Ascending aorta (tissue), 2 donors: ENCODE data around the gene RREB1. TPM values are rescaled to one million over a fixed set of nuclear protein-coding genes. Genes with fewer than 3 reads are reported as not detected.

Source experiments
- DNase-seq, 2 donors: peaks; one replicate each; pipeline ENCODE4 v3.0.0-alpha.2; 2019; ENCODE audit warnings: low spot score in 2 of 2
- H3K27ac ChIP-seq, 2 donors: fragments of 200-600 bp; sonication (generic); one replicate each; pipeline ENCODE4 v1.5.1; 2016 to 2017; ENCODE audit warnings: mild to moderate bottlenecking in 1 of 2
- H3K27me3 ChIP-seq: fragments of 200-600 bp; sonication (generic); one replicate; pipeline ENCODE4 v1.5.1; 2017
- H3K36me3 ChIP-seq, 2 donors: fragments of 200-600 bp; sonication (generic); one replicate each; pipeline ENCODE4 v1.5.1; 2016
- H3K4me1 ChIP-seq, 2 donors: fragments of 200-600 bp; sonication (generic); one replicate each; pipeline ENCODE4 v1.5.1; 2016 to 2017; ENCODE audit warnings: mild to moderate bottlenecking in 1 of 2
- H3K4me3 ChIP-seq, 2 donors: fragments of 200-600 bp; sonication (generic); one replicate each; pipeline ENCODE4 v1.5.1; 2016 to 2017; ENCODE audit warnings: mild to moderate bottlenecking in 1 of 2
- H3K9me3 ChIP-seq, 2 donors: fragments of 200-600 bp; sonication (generic); one replicate each; pipeline ENCODE4 v1.5.1; 2016
- intact Hi-C: fragments of 100-400 bp; cut with DNase I; formaldehyde crosslinking; loops from one replicate; pipeline ENCODE4 v1.15.1; 2023
- total RNA-seq: library from RNA; depleted of rRNA; stranded (reverse); fragments of >200 nt; gene quantifications from one replicate; pipeline ENCODE4 v1.1.0, GENCODE V29; 2016
- TF ChIP-seq, protein P1 (sequence below), 3 experiments: fragments of 200-600 bp in 2 of 3; fragments of 450-650 bp in 1 of 3; sonication (generic) in 2 of 3; IDR thresholded peaks; one replicate each; pipeline ENCODE4 v1.5.1; 2016 to 2019; ENCODE audit warnings: antibody characterized with exemption in 3 of 3, mild to moderate bottlenecking in 1 of 3, moderate library complexity in 1 of 3

Gene RREB1
- total RNA-seq, 1 donor from 2014 or later: 48.9 TPM

DNA sequence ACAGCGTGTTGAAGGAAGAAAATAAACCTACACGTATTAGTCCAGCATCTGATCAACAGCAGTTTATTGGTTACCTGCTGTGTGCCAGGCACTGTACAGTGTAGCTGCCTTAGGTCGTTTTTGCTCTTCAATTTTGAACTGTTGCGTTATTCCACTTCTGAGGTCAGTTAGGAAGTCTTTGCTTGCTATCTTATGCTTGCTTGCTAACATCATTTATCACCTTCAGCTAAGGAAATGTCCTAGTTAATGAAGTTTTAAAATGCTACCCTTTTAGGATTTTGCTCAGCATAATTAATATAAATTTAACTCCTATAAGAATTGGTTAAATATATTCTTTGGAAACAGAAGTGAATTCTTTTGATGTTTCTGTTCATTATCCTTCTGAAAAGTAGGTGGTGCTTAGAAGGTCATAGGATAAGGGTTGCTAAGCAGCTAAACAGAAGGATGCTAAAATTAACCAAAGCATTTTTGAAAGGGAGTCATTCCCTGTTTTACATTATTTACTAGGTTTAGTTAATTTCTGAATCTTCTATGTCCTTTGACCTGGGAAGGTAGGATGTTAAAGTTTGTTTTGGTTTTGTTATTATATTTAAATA, 3.4 kb downstream of the RREB1 start:
- Histone ChIP-seq H3K4me1 (peaks cover 0 to 18% of the 10 kb centered on the region in 2 donors), H3K27me3 (no peaks in the 10 kb centered on the region), H3K9me3 (no peaks in the 10 kb centered on the region), H3K27ac (no peak overlapping the region), H3K36me3 (no peaks in the 10 kb centered on the region), H3K4me3 (no peak overlapping the region)
- no peak for DNase-seq
- intact Hi-C loops: no loop called here
- TF ChIP-seq, protein P1, sequence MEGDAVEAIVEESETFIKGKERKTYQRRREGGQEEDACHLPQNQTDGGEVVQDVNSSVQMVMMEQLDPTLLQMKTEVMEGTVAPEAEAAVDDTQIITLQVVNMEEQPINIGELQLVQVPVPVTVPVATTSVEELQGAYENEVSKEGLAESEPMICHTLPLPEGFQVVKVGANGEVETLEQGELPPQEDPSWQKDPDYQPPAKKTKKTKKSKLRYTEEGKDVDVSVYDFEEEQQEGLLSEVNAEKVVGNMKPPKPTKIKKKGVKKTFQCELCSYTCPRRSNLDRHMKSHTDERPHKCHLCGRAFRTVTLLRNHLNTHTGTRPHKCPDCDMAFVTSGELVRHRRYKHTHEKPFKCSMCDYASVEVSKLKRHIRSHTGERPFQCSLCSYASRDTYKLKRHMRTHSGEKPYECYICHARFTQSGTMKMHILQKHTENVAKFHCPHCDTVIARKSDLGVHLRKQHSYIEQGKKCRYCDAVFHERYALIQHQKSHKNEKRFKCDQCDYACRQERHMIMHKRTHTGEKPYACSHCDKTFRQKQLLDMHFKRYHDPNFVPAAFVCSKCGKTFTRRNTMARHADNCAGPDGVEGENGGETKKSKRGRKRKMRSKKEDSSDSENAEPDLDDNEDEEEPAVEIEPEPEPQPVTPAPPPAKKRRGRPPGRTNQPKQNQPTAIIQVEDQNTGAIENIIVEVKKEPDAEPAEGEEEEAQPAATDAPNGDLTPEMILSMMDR (IDR thresholded peaks at IDR 0.05): no peak

DNA sequence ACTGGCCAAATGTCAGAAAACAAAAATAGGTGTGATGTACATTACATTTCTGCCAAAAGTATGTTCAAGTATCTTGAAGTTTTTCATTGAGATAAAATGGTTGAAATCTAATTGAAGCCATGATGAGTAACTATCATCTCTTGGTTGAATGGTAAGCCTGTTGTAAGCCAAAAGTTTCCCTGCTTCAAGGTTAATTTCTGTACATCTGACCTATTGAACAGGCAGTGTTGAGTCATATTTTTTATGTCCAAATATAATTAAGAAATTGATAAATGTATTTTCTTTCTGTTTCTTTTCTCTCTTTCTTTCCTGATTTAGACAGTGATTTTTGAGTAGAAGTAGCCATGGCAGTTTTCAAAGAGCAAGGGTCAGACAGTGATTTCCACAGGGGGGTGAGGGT, 4.4 kb downstream of the RREB1 start:
- Histone ChIP-seq H3K4me1 (peaks cover 0 to 23% of the 10 kb centered on the region in 2 donors), H3K9me3 (no peaks in the 10 kb centered on the region), H3K27ac (no peak overlapping the region), H3K4me3 (no peak overlapping the region), H3K36me3 (no peaks in the 10 kb centered on the region), H3K27me3 (no peaks in the 10 kb centered on the region)
- TF ChIP-seq, protein P1 (IDR thresholded peaks at IDR 0.05): no peak
- no peak for DNase-seq
- intact Hi-C loops: no loop called here

DNA sequence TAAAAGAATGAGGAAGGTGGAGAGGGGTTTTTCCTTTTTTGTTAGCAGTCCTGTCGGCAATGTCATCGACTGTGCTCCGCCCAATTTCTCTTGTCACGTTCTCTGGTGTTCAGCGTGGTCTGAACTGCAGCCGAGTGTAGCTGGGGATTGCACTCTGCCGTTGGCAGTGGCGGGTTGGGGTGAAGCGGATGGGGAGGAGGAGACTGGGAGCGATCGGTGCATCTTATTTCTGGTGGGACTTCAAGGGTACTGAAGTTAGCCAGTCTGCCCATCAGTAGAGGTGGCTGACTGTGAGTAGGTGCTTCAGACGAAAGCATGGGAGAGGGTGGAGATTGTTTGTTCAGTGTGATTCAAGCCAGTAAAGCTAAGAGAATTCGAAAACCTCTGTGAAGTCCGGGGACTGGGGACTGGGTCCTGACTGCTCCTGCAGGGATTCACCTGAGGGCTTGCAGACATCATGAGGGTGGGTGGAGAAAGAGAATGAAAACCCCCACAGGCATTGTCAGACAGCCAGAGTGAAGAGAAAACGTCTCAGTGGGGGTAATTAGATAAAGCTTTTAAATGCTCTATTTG, 5.1 kb downstream of the RREB1 start:
- Histone ChIP-seq H3K27ac (no peak overlapping the region), H3K27me3 (no peaks in the 10 kb centered on the region), H3K4me1 (peaks cover 0 to 23% of the 10 kb centered on the region in 2 donors), H3K9me3 (no peaks in the 10 kb centered on the region), H3K4me3 (no peak overlapping the region), H3K36me3 (no peaks in the 10 kb centered on the region)
- DNase-seq: no peak
- TF ChIP-seq, protein P1 (IDR thresholded peaks at IDR 0.05): no peak
- intact Hi-C loops: no loop called here

DNA sequence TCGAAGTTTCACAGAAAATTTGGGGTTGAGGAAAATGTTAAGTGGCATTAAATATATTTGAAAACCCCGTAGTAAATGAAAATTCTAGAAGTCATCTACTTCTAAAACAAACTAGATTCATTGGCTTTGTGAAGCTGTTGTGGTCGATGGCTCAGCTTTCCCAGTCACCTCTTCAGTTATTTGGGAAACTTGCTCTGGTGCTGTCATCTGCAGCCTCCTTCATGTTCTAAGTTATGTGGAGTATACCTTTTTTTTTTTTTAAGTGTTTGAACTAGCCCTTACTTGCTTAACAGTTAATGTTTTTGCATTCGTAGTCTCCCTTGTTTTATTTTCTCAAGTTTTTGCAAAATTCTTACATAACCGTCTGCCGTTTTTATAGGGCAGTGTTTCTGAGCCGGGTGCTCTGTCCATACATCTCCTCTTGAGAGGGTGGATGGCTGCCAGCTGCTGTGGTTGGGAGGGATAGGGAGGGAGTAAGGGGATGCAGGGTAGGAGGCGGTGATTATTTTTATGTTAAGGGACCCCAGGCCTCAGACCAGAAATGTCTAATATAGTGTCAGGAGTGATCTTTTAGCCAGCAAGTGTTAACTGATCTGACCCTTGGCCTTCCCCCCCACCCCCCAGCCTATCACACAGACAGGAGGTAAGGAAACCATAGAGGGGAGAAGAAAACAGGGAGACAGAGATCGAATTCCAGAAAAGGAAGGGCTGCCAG, 7.1 kb downstream of the RREB1 start:
- H3K4me3 ChIP-seq: no peak overlapping the region
- H3K27ac ChIP-seq: no peak overlapping the region
- no peaks in the 10 kb centered on the region for H3K9me3 ChIP-seq
- no peak for DNase-seq
- H3K36me3 ChIP-seq: no peaks in the 10 kb centered on the region
- peaks cover 0 to 23% of the 10 kb centered on the region in 2 donors for H3K4me1 ChIP-seq
- intact Hi-C loops: no loop called here
- TF ChIP-seq, protein P1 (IDR thresholded peaks at IDR 0.05): no peak
- H3K27me3 ChIP-seq: no peaks in the 10 kb centered on the region

DNA sequence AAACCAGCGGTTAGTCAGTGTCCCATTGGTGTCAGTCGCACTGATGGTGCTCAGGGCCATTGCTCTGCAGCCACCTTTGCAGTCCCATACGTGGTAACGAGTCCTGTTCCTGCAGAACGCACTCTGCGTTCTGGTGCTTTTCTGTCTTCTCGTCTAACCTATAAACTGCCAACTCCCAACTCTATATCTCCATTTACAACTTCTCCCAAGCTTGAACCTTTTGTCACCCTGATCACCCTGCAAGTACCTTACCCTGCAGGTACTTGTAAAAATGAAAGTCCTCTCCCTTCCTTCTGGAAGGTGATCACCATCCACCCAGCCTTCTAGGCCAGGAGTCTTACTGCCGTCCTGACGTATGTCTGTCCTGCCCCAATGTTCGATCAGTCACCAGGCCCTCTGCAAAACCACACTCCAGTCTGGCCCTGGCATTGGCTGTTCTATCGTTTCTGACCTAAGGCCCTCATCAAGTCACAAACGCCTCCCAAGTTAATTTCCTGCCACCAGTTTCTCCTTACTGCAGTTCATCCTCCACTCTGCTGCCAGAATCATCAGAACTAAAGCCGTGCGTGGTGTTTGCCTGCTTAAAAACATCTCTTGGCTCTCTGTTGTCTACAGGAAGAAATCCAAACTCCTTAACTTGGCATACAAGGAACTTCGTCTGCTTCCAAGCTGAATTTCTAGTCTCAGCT, 7.9 kb downstream of the RREB1 start:
- H3K27ac ChIP-seq: peak overlapping the region; percentile 39 to 58
- no peak overlapping the region for H3K4me3 ChIP-seq
- H3K9me3 ChIP-seq: no peaks in the 10 kb centered on the region
- TF ChIP-seq, protein P1 (IDR thresholded peaks at IDR 0.05): no peak
- H3K4me1 ChIP-seq: peaks cover 0 to 17% of the 10 kb centered on the region in 2 donors
- no peaks in the 10 kb centered on the region for H3K36me3 ChIP-seq
- no peaks in the 10 kb centered on the region for H3K27me3 ChIP-seq
- intact Hi-C loops: no loop called here
- DNase-seq: no peak
